ENCODE measurements around the gene RAB3A.

DNA sequence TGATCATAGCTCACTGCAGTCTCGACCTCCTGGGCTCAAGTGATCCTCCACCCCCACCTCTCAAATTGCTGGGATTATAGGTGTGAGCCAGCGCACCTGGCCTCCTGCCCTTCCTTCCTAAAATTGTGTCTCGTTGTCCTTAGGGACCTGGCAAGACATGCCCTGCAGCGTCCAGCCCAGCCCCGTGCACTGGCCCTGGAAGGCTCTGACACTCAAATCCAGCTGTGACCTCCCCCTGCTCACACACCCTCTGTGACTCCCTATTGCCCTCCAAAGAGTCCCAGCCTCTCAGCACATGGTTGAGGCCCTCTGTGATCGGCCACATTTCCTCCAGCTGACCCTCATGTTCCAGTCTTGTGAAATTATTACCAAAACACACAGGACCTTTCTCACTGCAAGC is 5.9 kb downstream of the RAB3A start:
- TF ChIP-seq POLR2A (IDR thresholded peaks at IDR 0.05) = no peak
- TF ChIP-seq, protein P1, sequence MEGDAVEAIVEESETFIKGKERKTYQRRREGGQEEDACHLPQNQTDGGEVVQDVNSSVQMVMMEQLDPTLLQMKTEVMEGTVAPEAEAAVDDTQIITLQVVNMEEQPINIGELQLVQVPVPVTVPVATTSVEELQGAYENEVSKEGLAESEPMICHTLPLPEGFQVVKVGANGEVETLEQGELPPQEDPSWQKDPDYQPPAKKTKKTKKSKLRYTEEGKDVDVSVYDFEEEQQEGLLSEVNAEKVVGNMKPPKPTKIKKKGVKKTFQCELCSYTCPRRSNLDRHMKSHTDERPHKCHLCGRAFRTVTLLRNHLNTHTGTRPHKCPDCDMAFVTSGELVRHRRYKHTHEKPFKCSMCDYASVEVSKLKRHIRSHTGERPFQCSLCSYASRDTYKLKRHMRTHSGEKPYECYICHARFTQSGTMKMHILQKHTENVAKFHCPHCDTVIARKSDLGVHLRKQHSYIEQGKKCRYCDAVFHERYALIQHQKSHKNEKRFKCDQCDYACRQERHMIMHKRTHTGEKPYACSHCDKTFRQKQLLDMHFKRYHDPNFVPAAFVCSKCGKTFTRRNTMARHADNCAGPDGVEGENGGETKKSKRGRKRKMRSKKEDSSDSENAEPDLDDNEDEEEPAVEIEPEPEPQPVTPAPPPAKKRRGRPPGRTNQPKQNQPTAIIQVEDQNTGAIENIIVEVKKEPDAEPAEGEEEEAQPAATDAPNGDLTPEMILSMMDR (IDR thresholded peaks at IDR 0.05) = no peak
